BE2C (cell line): Measurements from ENCODE around the gene RFC3.

Source experiments
- DNase-seq: peaks from one replicate; pipeline ENCODE4 v3.0.0-alpha.2; 2020
- H3K27me3 ChIP-seq: fragments of 250-450 bp; sonication (Bioruptor Pico); 2 replicates; pipeline ENCODE4 v1.5.1; 2020; ENCODE audit warnings: mild to moderate bottlenecking
- H3K36me3 ChIP-seq: fragments of 250-450 bp; sonication (Bioruptor Pico); 2 replicates; pipeline ENCODE4 v1.5.1; 2020; ENCODE audit warnings: mild to moderate bottlenecking
- H3K4me1 ChIP-seq: fragments of 250-450 bp; sonication (Bioruptor Pico); 2 replicates; pipeline ENCODE4 v1.5.1; 2020
- H3K4me3 ChIP-seq: 2 replicates; pipeline ENCODE4 v1.5.1; 2011; ENCODE audit warnings: low read depth, low read length
- H3K9me3 ChIP-seq: fragments of 250-450 bp; sonication (Bioruptor Pico); 2 replicates; pipeline ENCODE4 v1.5.1; 2020
- TF ChIP-seq, protein P1 (sequence below): IDR thresholded peaks from 2 replicates; pipeline ENCODE4 v1.5.1; 2012; ENCODE audit warnings: mild to moderate bottlenecking, low read depth, low read length

The RFC3 gene

DNA sequence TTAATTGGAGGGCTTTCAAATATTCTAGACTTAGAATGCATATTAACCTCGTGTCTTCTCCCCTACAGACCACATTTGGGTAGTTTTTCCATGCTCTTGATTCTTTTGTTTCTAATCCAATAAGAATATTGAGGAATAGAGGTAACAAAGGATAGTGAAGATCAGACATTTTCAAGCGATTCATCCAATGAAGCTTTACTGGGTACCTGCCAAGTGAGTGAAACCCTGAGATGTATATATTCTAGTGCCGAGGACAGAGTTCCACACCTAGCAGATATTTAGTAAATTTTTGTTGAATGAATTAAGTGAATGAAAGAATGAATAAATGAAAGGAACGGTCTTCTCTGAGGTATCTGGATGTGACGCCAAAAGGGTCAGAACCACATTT is 442 bp upstream of the RFC3 start:
- H3K4me3 ChIP-seq: peak overlapping the region; percentile 98
- no peak for DNase-seq
- no peaks in the 10 kb centered on the region for H3K9me3 ChIP-seq
- TF ChIP-seq, protein P1, sequence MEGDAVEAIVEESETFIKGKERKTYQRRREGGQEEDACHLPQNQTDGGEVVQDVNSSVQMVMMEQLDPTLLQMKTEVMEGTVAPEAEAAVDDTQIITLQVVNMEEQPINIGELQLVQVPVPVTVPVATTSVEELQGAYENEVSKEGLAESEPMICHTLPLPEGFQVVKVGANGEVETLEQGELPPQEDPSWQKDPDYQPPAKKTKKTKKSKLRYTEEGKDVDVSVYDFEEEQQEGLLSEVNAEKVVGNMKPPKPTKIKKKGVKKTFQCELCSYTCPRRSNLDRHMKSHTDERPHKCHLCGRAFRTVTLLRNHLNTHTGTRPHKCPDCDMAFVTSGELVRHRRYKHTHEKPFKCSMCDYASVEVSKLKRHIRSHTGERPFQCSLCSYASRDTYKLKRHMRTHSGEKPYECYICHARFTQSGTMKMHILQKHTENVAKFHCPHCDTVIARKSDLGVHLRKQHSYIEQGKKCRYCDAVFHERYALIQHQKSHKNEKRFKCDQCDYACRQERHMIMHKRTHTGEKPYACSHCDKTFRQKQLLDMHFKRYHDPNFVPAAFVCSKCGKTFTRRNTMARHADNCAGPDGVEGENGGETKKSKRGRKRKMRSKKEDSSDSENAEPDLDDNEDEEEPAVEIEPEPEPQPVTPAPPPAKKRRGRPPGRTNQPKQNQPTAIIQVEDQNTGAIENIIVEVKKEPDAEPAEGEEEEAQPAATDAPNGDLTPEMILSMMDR: no peak
- H3K27me3 ChIP-seq: no peaks in the 10 kb centered on the region
- no peaks in the 10 kb centered on the region for H3K4me1 ChIP-seq
- peaks cover 22% of the 10 kb centered on the region for H3K36me3 ChIP-seq

DNA sequence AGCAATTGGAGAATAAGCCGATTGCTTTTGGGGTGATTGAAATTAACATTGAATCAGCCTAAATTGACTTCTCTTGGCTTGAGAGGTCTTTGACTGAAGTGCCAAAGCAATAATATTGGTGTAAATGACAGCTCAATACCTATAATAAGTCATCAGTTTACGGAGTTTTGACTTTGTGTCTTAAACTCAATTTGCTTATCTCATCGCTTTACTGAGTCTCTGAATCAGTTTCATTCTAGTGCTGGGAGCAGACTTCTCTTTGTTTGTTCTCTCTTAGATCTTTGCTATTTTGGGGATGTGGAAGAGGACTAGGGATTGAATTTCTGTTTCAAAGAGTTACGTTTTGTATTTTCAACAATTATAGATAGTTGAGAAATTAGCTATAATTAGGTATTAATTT is 7.1 kb downstream of the RFC3 start:
- H3K27me3 ChIP-seq: no peaks in the 10 kb centered on the region
- H3K4me3 ChIP-seq: no peak overlapping the region
- H3K4me1 ChIP-seq: no peaks in the 10 kb centered on the region
- TF ChIP-seq, protein P1: no peak
- no peaks in the 10 kb centered on the region for H3K9me3 ChIP-seq
- H3K36me3 ChIP-seq: peaks cover 94% of the 10 kb centered on the region
- no peak for DNase-seq

DNA sequence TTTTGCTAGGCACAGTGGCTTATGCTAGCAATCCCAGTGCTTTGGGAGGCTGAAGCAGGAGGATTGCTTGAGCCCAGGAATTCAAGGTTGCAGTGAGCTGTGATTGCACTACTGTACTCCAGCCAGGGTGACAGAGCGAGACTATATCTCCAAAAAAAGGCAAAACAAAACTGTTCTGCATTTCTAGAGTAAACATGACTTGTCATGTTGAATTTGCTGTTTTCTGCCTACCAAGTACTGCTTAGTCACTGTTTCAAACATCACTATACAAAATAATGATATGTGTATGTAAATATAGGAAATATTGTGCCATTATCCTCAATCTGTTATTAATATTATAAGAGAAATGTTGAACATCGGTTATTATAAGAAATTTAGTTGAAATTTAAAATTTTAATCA is 9.2 kb downstream of the RFC3 start:
- no peak for DNase-seq
- H3K27me3 ChIP-seq: no peaks in the 10 kb centered on the region
- peaks cover 98% of the 10 kb centered on the region for H3K36me3 ChIP-seq
- no peaks in the 10 kb centered on the region for H3K9me3 ChIP-seq
- H3K4me3 ChIP-seq: no peak overlapping the region
- no peaks in the 10 kb centered on the region for H3K4me1 ChIP-seq
- TF ChIP-seq, protein P1: no peak

DNA sequence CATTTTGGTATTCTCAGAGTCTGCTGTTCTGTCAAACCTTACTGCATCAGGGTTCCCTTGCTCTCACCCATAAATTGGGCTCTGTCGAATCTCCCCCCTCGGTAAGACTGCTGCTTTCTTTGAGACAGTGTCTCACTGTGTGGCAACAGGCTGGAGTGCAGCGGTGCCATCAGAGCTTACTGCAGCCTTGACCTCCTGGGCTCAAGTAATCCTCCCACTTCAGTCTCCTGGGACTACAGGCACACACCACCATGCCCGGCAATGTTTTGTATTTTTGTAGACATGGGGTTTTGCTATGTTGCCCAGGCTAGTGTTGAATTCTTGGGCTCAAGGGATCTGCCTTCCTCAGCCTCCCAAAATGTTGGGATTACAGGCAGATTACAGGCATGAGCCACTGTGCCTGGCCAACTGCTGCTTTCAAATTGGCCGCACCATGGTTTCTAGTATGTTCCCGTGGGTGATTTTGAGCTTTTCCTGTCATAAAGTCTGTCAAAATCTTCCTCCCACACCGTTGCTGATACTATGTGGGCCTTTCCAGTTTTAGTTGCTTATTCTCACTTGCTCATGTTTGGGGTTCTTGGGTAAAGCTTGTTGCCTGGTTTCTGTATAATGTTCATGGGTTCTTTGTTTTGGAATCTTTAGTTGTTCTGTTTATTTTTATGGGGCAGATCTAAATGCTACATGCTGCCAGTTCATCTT is 10.6 kb downstream of the RFC3 start:
- DNase-seq: no peak
- no peaks in the 10 kb centered on the region for H3K27me3 ChIP-seq
- H3K36me3 ChIP-seq: peaks cover 92% of the 10 kb centered on the region
- no peak overlapping the region for H3K4me3 ChIP-seq
- TF ChIP-seq, protein P1: no peak
- H3K4me1 ChIP-seq: no peaks in the 10 kb centered on the region
- H3K9me3 ChIP-seq: no peaks in the 10 kb centered on the region

DNA sequence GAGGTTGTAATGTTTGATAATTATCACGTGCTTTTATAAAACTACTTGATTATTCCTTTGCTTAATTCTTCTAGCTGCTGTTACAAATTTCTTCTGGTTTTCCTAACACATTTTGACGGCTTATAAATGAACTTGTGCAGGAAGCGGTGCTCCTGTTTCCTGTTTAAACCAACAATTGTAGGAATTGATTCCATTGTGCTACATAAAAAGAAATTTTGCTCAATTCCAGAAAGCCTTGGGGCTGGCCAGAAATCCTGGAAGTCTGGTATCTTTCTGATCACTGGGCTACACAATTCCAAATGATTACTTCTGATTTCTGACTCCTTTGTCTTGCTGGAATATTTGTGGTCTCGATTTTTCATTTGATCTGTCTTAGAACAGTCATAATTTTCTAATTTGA is 14.9 kb downstream of the RFC3 start:
- Histone ChIP-seq H3K4me3 (no peak overlapping the region), H3K36me3 (peaks cover 87% of the 10 kb centered on the region), H3K27me3 (no peaks in the 10 kb centered on the region), H3K4me1 (no peaks in the 10 kb centered on the region), H3K9me3 (no peaks in the 10 kb centered on the region)
- TF ChIP-seq, protein P1: no peak
- no peak for DNase-seq

DNA sequence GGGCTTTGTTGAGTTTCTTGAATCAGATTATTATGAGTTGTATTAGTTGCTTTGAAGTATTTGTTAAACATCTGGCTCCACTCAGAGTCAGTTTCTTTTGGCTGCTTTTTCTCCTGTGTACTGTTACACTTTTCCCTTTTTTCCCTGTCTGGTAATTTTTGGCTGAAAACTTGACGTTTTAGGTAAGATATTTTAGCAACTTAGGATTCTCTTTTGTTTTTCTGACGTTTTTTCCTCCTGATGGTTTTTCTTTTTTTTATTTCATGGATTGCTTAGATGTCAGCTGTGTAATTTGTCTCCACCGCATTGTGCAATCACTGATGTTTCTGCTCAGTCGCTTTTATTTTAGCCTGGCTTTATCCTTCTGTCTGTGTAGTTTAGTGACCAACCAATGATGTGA is 20.7 kb downstream of the RFC3 start:
- DNase-seq: no peak
- TF ChIP-seq, protein P1: no peak
- H3K9me3 ChIP-seq: no peaks in the 10 kb centered on the region
- peaks cover 81% of the 10 kb centered on the region for H3K36me3 ChIP-seq
- H3K27me3 ChIP-seq: no peaks in the 10 kb centered on the region
- H3K4me1 ChIP-seq: no peaks in the 10 kb centered on the region; the same call in 1 of the 2 replicates
- no peak overlapping the region for H3K4me3 ChIP-seq
